Right lobe of liver (tissue), 4 donors: ENCODE data around the gene APOL6.

ENCODE experiments used
- CTCF ChIP-seq, 4 donors: fragments of 200-600 bp in 3 of 4; fragments of 450-650 bp in 1 of 4; IDR thresholded peaks; one replicate each; pipeline versions ENCODE4 v1.5.1 to v1.8.0; 2016 to 2022; ENCODE audit warnings: antibody characterized with exemption in 4 of 4, mild to moderate bottlenecking in 2 of 4
- POLR2A ChIP-seq: fragments of 450-650 bp; IDR thresholded peaks from one replicate; pipeline ENCODE4 v1.6.1; 2017; ENCODE audit warnings: antibody characterized with exemption, mild to moderate bottlenecking
- donor health status: DM: no; HTN: no; CAD: no.
- donor health status: DM: no; HTN: no; CAD: no.
- donor health status: DM: no; HTN: yes; CAD: no.

- no peak for TF ChIP-seq CTCF (IDR thresholded peaks at IDR 0.05)
- TF ChIP-seq POLR2A: no peak
These were observed 28.7 kb upstream of the APOL6 start for GRCh38 chr22:35619336-35620094.
